Measurements from ENCODE around the gene GJB1. TPM values are rescaled to one million over a fixed set of nuclear protein-coding genes. Genes with fewer than 3 reads are reported as not detected.

Gene GJB1
- total RNA-seq, 1 experiment from 2014 or later = not detected

DNA sequence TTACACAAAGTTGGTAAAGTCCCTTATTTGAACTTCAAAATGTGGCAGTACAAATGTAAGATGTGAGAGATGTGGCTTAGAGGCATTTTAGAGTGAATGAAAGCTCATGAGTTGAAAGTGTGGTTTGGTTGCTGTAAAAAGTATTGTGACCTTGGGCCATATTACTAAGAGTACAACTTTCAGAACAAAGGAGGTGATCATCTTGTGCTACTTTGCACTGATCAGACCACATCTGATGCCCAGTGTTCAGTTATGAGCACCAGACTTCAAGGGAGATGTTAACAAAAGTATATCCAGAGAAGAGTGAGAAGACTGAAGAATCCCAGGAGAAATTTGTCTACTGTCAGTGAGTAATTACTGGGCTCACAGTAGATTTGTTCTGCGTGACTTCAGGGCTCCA is 48.2 kb upstream of the GJB1 start:
- Histone ChIP-seq H3K18ac (ENCODE audit: insufficient read length, low read depth, low read length) (no peak overlapping the region), H2BK12ac (ENCODE audit: insufficient read length, low read depth, low read length) (no peak overlapping the region), H3K4ac (ENCODE audit: low read depth, low read length) (no peak overlapping the region), H3K27me3 (ENCODE audit: insufficient read depth, low read length) (no peaks in the 10 kb centered on the region), H3K23me2 (ENCODE audit: insufficient read length, low read depth, low read length, poor library complexity, severe bottlenecking) (no peaks in the 10 kb centered on the region), H3K79me2 (ENCODE audit: insufficient read depth, low read length) (no peaks in the 10 kb centered on the region), H3K79me1 (ENCODE audit: insufficient read depth, low read depth, low read length, poor library complexity, severe bottlenecking) (no peaks in the 10 kb centered on the region), H3K56ac (ENCODE audit: insufficient read length, low read depth, low read length) (no peak overlapping the region), H3K23ac (ENCODE audit: insufficient read length, low read depth, low read length) (no peak overlapping the region), H4K8ac (replicated peaks; ENCODE audit: insufficient read length, low read depth, low read length) (no peak overlapping the region), H3K9me3 (ENCODE audit: control insufficient read depth, low read depth, low read length) (peaks cover 29% of the 10 kb centered on the region), H2BK120ac (ENCODE audit: low read depth, low read length, poor library complexity, severe bottlenecking) (no peak overlapping the region), H2AK5ac (ENCODE audit: insufficient read length, low read length) (no peak overlapping the region), H4K91ac (ENCODE audit: insufficient read length, low read depth, low read length) (no peak overlapping the region), H4K5ac (ENCODE audit: insufficient read length, low read depth, low read length) (no peak overlapping the region), H3K4me2 (ENCODE audit: insufficient read depth, insufficient read length, low read length) (no peak overlapping the region), H2BK15ac (ENCODE audit: low read depth, low read length) (no peak overlapping the region), H2BK5ac (ENCODE audit: insufficient read length, low read length) (no peak overlapping the region), H3K9ac (ENCODE audit: extremely low read depth, insufficient read length, low read length) (no peak overlapping the region), H4K20me1 (ENCODE audit: control insufficient read depth, insufficient read depth, insufficient read length) (no peaks in the 10 kb centered on the region), H2AFZ (ENCODE audit: low read length) (no peak overlapping the region), H2BK20ac (ENCODE audit: low read depth, low read length, poor library complexity, severe bottlenecking) (no peak overlapping the region), H3K4me1 (ENCODE audit: insufficient read depth, low read length) (no peaks in the 10 kb centered on the region), H3K27ac (ENCODE audit: insufficient read length, low read depth, low read length) (no peak overlapping the region), H3T11ph (ENCODE audit: low read length) (no peak overlapping the region), H3K14ac (ENCODE audit: insufficient read depth, low read length) (no peak overlapping the region)
- H3K27ac Mint-ChIP-seq = no peak overlapping the region
- H3K9me3 Mint-ChIP-seq = peaks cover 65 to 76% of the 10 kb centered on the region in 2 experiments
- peaks cover 5 to 19% of the 10 kb centered on the region in 2 experiments for H3K4me1 Mint-ChIP-seq
- no CpG with 5 or more reads among the region's 1 CpG for WGBS (ENCODE audit: extremely low coverage, insufficient read length, low lambda C conversion rate)
- peaks cover 14 to 20% (median 14%) of the 10 kb centered on the region in 3 experiments for H3K36me3 Mint-ChIP-seq (ENCODE audit: insufficient read depth in 1 of 3, low read depth in 3 of 3)
- no peak for DNase-seq
- TF ChIP-seq, protein P1, sequence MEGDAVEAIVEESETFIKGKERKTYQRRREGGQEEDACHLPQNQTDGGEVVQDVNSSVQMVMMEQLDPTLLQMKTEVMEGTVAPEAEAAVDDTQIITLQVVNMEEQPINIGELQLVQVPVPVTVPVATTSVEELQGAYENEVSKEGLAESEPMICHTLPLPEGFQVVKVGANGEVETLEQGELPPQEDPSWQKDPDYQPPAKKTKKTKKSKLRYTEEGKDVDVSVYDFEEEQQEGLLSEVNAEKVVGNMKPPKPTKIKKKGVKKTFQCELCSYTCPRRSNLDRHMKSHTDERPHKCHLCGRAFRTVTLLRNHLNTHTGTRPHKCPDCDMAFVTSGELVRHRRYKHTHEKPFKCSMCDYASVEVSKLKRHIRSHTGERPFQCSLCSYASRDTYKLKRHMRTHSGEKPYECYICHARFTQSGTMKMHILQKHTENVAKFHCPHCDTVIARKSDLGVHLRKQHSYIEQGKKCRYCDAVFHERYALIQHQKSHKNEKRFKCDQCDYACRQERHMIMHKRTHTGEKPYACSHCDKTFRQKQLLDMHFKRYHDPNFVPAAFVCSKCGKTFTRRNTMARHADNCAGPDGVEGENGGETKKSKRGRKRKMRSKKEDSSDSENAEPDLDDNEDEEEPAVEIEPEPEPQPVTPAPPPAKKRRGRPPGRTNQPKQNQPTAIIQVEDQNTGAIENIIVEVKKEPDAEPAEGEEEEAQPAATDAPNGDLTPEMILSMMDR (conservative IDR thresholded peaks at IDR 0.05) = no peak
- H3K4me3 Mint-ChIP-seq = no peak overlapping the region
- H3K27me3 Mint-ChIP-seq (ENCODE audit: low read depth) = peaks cover 2% of the 10 kb centered on the region

Data from H9 (cell line).